Gastroesophageal sphincter (tissue), 3 donors: ENCODE results near the gene LDHA.

Source experiments
- CTCF ChIP-seq, 4 experiments: fragments of 200-600 bp in 2 of 4; fragments of 450-650 bp in 2 of 4; sonication (generic) in 1 of 4; IDR thresholded peaks; one replicate each; pipeline ENCODE4 v1.5.1; 2017 to 2019; ENCODE audit warnings: antibody characterized with exemption in 4 of 4, mild to moderate bottlenecking in 2 of 4, moderate library complexity in 2 of 4
- EP300 ChIP-seq: sonication (generic); formaldehyde crosslinking; IDR thresholded peaks from one replicate; pipeline ENCODE4 v1.6.1; 2017; ENCODE audit warnings: antibody characterized with exemption, mild to moderate bottlenecking
- POLR2A ChIP-seq, 2 donors: fragments of 450-650 bp; IDR thresholded peaks; one replicate each; pipeline ENCODE4 v1.6.1; 2017; ENCODE audit warnings: antibody characterized with exemption in 2 of 2, mild to moderate bottlenecking in 2 of 2, moderate library complexity in 1 of 2
- POLR2AphosphoS5 ChIP-seq: sonication (generic); formaldehyde crosslinking; IDR thresholded peaks from one replicate; pipeline ENCODE4 v1.6.1; 2017; ENCODE audit warnings: antibody characterized with exemption

GRCh38 chr11:18397921-18398320, 3.6 kb downstream of the LDHA start:
- no peak for TF ChIP-seq CTCF (IDR thresholded peaks at IDR 0.05)
- TF ChIP-seq POLR2AphosphoS5 = no peak
- no peak for TF ChIP-seq POLR2A (IDR thresholded peaks at IDR 0.05)
- no peak for TF ChIP-seq EP300
